Measurements from ENCODE around the gene SCAF4.
"Not testable (repeated sequence)": the region's sequence is repeated elsewhere in the genome, so short reads cannot be mapped to it uniquely, and the experiment has no call there.

The SCAF4 gene

DNA sequence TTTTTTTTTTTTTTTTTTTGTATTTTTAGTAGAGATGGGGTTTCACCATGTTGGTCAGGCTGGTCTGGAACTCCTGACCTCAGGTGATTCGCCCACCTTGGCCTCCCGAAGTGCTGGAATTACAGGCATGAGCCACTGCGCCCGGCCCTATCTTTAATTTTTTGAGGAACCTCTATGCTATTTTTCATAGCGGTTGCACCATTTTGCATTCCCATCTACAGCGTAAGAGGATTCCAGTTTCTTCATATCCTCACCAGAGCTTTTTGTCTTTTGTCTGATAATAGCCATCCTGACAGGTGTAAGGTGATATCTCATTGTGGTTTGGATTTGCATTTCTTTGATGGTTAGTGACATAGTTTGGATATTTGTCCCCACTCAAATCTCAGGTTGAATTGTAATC is 100.0 kb downstream of the SCAF4 start:
- DNase-seq, result not testable (repeated sequence)

- no peak for DNase-seq
Observed at GRCh38 chr21:31629972-31630711, 101.8 kb downstream of the SCAF4 start.

- DNase-seq, result no peak
Observed at GRCh38 chr21:31624961-31625491, 106.9 kb downstream of the SCAF4 start.

GRCh38 chr21:31624181-31624580 is 107.7 kb downstream of the SCAF4 start:
- no peak for DNase-seq

GRCh38 chr21:31623664-31624063 is 108.3 kb downstream of the SCAF4 start:
- DNase-seq, result no peak

GRCh38 chr21:31622397-31622796 is 109.5 kb downstream of the SCAF4 start:
- no peak for DNase-seq
